HPDE6-E6E7 (cell line): ENCODE measurements around the gene STAU1.
"Not testable (repeated sequence)": the region's sequence is repeated elsewhere in the genome, so short reads cannot be mapped to it uniquely, and the experiment has no call there.

Experiments used
- DNase-seq: peaks from one replicate; pipeline ENCODE4 v3.0.0; 2011; ENCODE audit warnings: missing footprints; ENCODE audit errors: extremely low spot score

STAU1 gene

GRCh38 chr20:49122920-49123319 lies 65.2 kb downstream of the STAU1 start:
- DNase-seq = no peak

- DNase-seq = no peak
Measured at GRCh38 chr20:49119988-49120387, 68.1 kb downstream of the STAU1 start.

GRCh38 chr20:49118307-49118706 lies 69.8 kb downstream of the STAU1 start:
- no peak for DNase-seq

GRCh38 chr20:49115564-49115963 lies 72.6 kb downstream of the STAU1 start:
- no peak for DNase-seq

GRCh38 chr20:49112596-49113274 lies 75.4 kb downstream of the STAU1 start:
- no peak for DNase-seq

- no peak for DNase-seq
Measured at GRCh38 chr20:49110767-49111694, 77.1 kb downstream of the STAU1 start.

GRCh38 chr20:49106328-49106727 lies 81.8 kb downstream of the STAU1 start:
- no peak for DNase-seq

- not testable (repeated sequence) for DNase-seq
Measured at GRCh38 chr20:49104979-49105547, 83.1 kb downstream of the STAU1 start.

GRCh38 chr20:49104365-49104648 lies 83.8 kb downstream of the STAU1 start:
- DNase-seq = no peak

GRCh38 chr20:49103647-49104364 lies 84.3 kb downstream of the STAU1 start:
- no peak for DNase-seq

- DNase-seq = no peak
Measured at GRCh38 chr20:49103019-49103418, 85.1 kb downstream of the STAU1 start.

- DNase-seq = no peak
Measured at GRCh38 chr20:49100972-49101371, 87.2 kb downstream of the STAU1 start.

GRCh38 chr20:49100292-49100691 lies 87.8 kb downstream of the STAU1 start:
- not testable (repeated sequence) for DNase-seq

- no peak for DNase-seq
Measured at GRCh38 chr20:49099011-49099410, 89.1 kb downstream of the STAU1 start.

- no peak for DNase-seq
Measured at GRCh38 chr20:49098136-49098535, 90.0 kb downstream of the STAU1 start.

- no peak for DNase-seq
Measured at GRCh38 chr20:49097159-49097558, 91.0 kb downstream of the STAU1 start.

- DNase-seq = no peak
Measured at GRCh38 chr20:49096203-49096730, 91.9 kb downstream of the STAU1 start.

- DNase-seq = no peak
Measured at GRCh38 chr20:49091762-49092161, 96.4 kb downstream of the STAU1 start.

GRCh38 chr20:49091104-49091503 lies 97.0 kb downstream of the STAU1 start:
- no peak for DNase-seq

- DNase-seq = not testable (repeated sequence)
Measured at GRCh38 chr20:49082295-49082694, 105.8 kb downstream of the STAU1 start.

- no peak for DNase-seq
Measured at GRCh38 chr20:49078310-49078709, 109.8 kb downstream of the STAU1 start.

- no peak for DNase-seq
Measured at GRCh38 chr20:49074521-49074920, 113.6 kb downstream of the STAU1 start.
